Thyroid gland (tissue), 4 donors: Measurements from ENCODE around the gene RIMBP2.

Experiments used
- POLR2A ChIP-seq, 2 donors: fragments of 450-650 bp; IDR thresholded peaks; one replicate each; pipeline ENCODE4 v1.6.1; 2017; ENCODE audit warnings: antibody characterized with exemption in 2 of 2, mild to moderate bottlenecking in 2 of 2, moderate library complexity in 1 of 2
- TF ChIP-seq, protein P1 (sequence below), 6 experiments: fragments of 200-600 bp in 3 of 6; fragments of 450-650 bp in 3 of 6; sonication (generic) in 3 of 6; IDR thresholded peaks; one replicate each; pipeline ENCODE4 v1.5.1; 2016 to 2019; ENCODE audit warnings: antibody characterized with exemption in 6 of 6, mild to moderate bottlenecking in 2 of 6, inconsistent platforms in 1 of 6, moderate library complexity in 1 of 6

DNA sequence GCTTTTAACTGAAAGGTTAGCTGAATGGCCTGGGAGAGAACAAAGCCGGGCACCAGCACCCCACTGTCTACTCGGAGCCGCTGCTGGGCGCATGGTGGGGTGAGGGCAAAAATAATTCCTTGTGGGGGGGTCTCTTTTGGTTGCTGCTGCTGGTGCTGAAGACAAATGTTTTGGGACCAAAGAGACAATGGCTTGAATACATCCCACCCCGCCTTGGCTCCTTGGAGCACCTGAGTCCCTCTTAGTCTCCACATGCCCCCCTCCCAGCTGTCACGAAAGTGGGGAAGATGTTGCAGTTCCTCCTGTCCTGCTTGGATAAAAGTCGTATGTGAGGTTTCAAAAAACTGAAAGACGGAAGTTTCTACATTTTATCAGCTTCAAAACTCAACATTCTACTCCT is 293.4 kb downstream of the RIMBP2 start:
- TF ChIP-seq, protein P1, sequence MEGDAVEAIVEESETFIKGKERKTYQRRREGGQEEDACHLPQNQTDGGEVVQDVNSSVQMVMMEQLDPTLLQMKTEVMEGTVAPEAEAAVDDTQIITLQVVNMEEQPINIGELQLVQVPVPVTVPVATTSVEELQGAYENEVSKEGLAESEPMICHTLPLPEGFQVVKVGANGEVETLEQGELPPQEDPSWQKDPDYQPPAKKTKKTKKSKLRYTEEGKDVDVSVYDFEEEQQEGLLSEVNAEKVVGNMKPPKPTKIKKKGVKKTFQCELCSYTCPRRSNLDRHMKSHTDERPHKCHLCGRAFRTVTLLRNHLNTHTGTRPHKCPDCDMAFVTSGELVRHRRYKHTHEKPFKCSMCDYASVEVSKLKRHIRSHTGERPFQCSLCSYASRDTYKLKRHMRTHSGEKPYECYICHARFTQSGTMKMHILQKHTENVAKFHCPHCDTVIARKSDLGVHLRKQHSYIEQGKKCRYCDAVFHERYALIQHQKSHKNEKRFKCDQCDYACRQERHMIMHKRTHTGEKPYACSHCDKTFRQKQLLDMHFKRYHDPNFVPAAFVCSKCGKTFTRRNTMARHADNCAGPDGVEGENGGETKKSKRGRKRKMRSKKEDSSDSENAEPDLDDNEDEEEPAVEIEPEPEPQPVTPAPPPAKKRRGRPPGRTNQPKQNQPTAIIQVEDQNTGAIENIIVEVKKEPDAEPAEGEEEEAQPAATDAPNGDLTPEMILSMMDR (IDR thresholded peaks at IDR 0.05), result no peak
- no peak for TF ChIP-seq POLR2A (IDR thresholded peaks at IDR 0.05)
